ENCODE measurements around the gene PHF2.

PHF2 gene

DNA sequence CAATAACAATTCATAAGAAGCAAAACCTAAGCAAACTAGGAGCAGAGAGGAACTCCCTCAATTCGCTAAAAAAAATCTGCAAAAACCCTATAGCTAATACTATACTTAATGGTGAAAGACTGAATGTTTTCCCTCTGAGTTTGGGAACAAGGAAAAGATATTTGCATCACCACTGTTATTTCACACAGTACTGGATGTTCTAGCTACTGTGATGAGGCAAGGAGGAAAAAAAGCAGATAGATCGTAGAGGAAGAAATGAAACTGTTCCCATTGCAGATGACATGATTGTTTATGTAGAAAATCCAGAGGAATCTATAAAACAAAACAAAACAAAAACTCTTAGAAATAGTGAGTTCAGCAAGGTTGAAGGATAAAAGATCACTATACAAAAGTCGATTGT is 116.7 kb downstream of the PHF2 start:
- H3K36me3 Mint-ChIP-seq (ENCODE audit: low read depth), result peaks cover 6% of the 10 kb centered on the region
- no peak for DNase-seq
- peaks cover 9% of the 10 kb centered on the region for H3K27me3 Mint-ChIP-seq
- H3K4me1 Mint-ChIP-seq, result no peaks in the 10 kb centered on the region
- H3K4me3 Mint-ChIP-seq, result no peak overlapping the region
- H3K27ac Mint-ChIP-seq, result no peak overlapping the region
- H3K9me3 Mint-ChIP-seq, result peaks cover 35% of the 10 kb centered on the region
- no peak for ATAC-seq

DNA sequence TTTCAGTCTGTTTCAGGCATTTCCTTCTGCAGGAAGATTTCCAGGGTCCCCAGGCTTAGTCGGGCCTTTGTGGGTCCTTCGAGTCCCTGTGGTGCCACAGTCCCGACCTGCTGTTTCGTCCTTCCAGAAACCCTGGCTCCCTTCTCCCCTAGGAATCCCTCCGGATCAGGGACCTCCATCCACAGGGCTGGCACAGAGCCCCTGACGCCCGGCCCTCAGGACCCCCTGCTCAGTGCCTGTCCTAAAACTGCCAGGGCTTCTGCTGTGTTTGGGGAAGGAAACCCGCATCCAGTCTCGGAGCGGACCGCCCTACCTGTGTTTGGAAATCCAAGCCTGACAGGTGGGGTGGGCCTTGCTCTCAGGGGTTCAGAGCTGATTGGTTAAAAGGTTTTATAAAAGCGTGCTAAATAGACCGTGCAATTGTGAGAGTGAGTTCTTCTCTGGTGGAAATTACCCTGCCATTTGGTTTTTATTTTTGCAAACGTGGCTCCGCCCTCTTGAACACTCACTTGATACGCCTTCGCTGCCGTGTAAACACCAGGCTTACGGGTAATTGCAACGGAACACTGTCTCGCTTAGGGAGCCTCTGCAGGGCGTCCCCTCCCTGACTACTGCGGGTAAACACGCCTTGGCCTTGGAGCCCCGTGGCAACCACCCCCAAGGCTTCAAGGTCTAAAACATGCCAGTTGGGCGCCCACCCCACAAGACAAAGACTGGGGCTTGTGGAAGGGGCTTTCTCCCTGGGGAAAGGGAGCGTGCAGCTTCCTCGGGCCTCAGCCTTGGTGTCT is 121.2 kb downstream of the PHF2 start:
- H3K4me3 Mint-ChIP-seq, result no peak overlapping the region
- peaks cover 9% of the 10 kb centered on the region for H3K9me3 Mint-ChIP-seq
- no peak for DNase-seq
- H3K36me3 Mint-ChIP-seq (ENCODE audit: low read depth), result no peaks in the 10 kb centered on the region
- no peak overlapping the region for H3K27ac Mint-ChIP-seq
- H3K4me1 Mint-ChIP-seq, result no peaks in the 10 kb centered on the region
- ATAC-seq, result no peak
- peaks cover 3% of the 10 kb centered on the region for H3K27me3 Mint-ChIP-seq

DNA sequence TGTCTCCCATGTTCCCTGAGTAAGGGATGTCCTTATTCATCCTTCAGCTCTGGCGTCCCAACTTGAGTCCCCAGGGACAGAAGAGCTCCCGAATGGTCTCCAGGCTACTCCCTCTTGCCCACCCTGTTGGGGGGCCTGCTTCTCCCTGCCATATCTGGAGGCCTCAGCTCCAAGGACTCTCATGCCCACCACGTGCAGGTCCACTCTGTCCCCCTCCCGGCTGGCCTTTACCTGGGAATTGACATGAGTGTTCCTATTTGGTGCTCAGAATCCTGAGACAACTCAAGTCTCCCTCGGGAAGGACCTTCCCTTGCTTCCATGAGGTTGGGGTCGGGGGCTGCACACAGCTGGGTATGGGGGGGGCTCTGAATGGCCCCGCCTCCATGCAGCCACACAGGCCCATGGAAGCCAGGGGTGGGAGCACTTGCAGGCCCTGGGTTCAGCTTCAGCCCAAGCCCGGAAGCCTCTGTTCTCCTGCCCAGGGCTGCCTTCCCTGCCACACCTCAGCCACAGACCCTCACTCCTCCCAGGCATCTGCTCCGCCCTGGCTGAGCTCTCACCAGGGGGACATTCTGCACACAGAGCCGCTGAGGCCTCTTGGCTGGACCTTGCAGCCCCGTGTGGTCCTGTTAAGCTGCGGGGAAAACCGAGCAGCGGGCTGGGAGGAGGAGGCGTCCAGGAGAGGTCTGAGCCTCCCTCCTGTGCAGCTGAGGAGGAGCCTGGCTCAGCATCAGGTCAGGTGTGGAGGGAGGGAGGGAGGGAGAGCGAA is 121.9 kb downstream of the PHF2 start:
- H3K9me3 Mint-ChIP-seq, result peaks cover 14% of the 10 kb centered on the region
- H3K27ac Mint-ChIP-seq, result no peak overlapping the region
- ATAC-seq, result no peak
- H3K4me3 Mint-ChIP-seq, result no peak overlapping the region
- no peaks in the 10 kb centered on the region for H3K36me3 Mint-ChIP-seq (ENCODE audit: low read depth)
- H3K4me1 Mint-ChIP-seq, result no peaks in the 10 kb centered on the region
- peaks cover 1% of the 10 kb centered on the region for H3K27me3 Mint-ChIP-seq
- DNase-seq, result no peak

- DNase-seq, result no peak
- H3K9me3 Mint-ChIP-seq, result peaks cover 22% of the 10 kb centered on the region
- no peak overlapping the region for H3K4me3 Mint-ChIP-seq
- no peak for ATAC-seq
- no peaks in the 10 kb centered on the region for H3K27me3 Mint-ChIP-seq
- no peaks in the 10 kb centered on the region for H3K36me3 Mint-ChIP-seq (ENCODE audit: low read depth)
- H3K27ac Mint-ChIP-seq, result no peak overlapping the region
- no peaks in the 10 kb centered on the region for H3K4me1 Mint-ChIP-seq
Measured at GRCh38 chr9:93699650-93700049, 123.3 kb downstream of the PHF2 start.

DNA sequence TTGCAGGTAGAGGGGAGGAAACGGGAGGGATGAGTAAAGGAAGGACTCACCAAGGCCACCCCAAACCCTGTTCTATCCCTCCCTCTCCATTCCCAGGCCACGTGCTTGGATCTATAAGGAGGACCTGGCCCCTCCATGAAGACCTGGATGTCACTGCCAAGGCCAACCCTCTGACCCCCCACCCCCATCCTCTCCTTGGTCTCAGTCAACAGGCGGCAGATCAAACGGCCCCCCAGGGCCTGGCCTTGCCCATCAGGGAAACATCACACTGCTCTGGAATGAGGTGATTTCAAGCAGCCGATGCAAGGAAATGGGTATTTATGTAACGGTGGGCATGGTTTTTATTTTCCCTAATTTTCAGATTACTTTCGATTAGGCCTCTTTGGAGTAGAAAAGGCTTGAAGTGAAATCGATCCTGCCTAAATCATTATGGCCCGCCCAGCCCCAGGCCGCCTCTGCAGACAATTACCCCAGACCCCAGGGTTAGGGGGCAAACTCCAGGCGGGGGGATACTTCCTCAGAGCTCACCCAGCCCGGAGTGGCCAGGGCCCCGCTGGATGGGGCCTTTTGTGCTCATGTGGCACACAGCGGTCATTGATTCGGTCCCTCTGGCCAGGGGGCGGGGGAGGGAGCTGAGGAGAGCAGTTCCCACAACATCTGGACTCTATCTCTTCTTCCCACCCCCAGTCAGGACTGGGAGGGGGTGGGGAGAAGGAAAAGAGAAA is 125.3 kb downstream of the PHF2 start:
- Mint-ChIP-seq H3K4me3 (no peak overlapping the region), H3K27ac (no peak overlapping the region), H3K4me1 (no peaks in the 10 kb centered on the region), H3K27me3 (peaks cover 2% of the 10 kb centered on the region), H3K36me3 (ENCODE audit: low read depth) (no peaks in the 10 kb centered on the region), H3K9me3 (peaks cover 13% of the 10 kb centered on the region)
- no peak for DNase-seq
- ATAC-seq, result no peak

DNA sequence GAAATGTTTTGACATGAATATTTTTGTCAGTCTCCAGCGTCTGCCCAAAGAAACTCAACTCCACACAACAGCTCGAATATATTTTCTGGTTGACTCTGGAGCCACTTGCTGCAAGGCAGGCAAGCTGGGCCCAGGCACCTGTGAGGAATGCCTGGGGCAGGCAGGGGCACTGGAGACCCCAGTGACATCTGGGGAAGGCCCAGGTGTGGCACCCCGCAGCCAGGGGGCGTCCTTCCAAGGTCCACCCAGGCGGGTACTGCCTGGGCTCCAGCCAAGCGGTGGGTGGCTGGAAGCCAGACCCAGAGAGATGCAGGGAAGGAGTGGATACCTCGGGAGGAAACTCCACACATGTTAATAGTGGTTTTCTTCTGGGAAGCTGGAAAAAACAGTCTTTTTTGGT is 125.9 kb downstream of the PHF2 start:
- Mint-ChIP-seq H3K27ac (no peak overlapping the region), H3K9me3 (peaks cover 13% of the 10 kb centered on the region), H3K4me3 (no peak overlapping the region), H3K27me3 (peaks cover 3% of the 10 kb centered on the region), H3K4me1 (no peaks in the 10 kb centered on the region), H3K36me3 (ENCODE audit: low read depth) (no peaks in the 10 kb centered on the region)
- ATAC-seq (no peak), DNase-seq (no peak)

GRCh38 chr9:93708289-93708986 is 132.1 kb downstream of the PHF2 start:
- H3K9me3 Mint-ChIP-seq, result peaks cover 6% of the 10 kb centered on the region
- DNase-seq (no peak), ATAC-seq (no peak)
- H3K27me3 Mint-ChIP-seq, result peaks cover 6% of the 10 kb centered on the region
- H3K4me1 Mint-ChIP-seq, result no peaks in the 10 kb centered on the region
- H3K27ac Mint-ChIP-seq, result no peak overlapping the region
- H3K4me3 Mint-ChIP-seq, result no peak overlapping the region
- H3K36me3 Mint-ChIP-seq (ENCODE audit: low read depth), result no peaks in the 10 kb centered on the region

DNA sequence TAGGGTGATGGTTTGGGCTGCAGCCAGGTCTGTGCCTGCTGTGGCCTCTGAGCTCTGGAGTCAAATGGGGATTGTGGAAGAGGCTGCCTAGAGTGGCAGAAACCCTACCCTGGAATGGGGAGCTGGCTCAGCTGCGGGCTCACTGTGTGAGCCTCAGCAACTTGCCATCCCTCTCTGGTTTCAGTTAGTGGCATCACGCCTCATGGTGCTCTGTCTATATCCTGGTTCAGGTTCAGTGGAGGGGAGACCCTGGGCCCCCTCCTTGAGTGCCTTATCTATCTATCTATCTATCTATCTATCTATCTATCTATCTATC is 132.6 kb downstream of the PHF2 start:
- no peak for ATAC-seq
- Mint-ChIP-seq H3K4me3 (no peak overlapping the region), H3K4me1 (no peaks in the 10 kb centered on the region), H3K36me3 (ENCODE audit: low read depth) (no peaks in the 10 kb centered on the region), H3K27me3 (peaks cover 8% of the 10 kb centered on the region), H3K9me3 (peaks cover 4% of the 10 kb centered on the region), H3K27ac (no peak overlapping the region)
- no peak for DNase-seq

DNA sequence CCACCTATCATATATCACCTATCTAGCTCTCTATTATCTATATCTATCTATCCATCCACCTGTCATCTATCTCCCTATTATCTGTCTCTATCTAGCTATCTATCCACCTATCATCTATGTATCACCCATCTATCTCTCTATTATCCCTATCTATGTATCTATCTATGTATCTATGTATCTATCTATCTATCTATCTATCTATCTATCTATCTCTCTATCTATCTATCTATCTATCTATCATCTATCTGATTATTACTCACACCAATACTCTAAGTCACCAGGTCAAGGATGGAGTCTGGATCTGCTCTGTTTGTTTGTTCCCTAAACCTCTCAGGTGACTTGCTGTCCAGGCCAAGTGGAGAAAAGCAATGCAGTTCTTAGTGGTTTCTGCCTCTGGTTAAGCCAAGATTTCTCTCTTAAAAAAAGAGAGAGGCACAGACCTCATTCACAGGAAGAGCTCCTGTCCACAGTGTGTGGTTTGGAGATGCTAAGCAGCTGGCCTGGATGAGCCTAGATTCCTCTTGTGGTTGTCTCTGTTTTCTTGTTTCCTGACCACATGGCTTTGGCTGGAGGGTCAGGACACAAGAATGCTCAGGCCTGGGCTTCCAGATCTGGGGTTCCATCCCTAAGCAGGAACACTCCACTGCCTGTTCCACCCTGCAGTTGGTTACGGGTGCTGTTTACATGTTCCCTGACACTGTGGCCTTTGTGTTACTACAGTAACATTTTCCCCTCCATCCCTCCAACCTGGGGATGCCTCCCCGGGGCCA is 133.4 kb downstream of the PHF2 start:
- no peaks in the 10 kb centered on the region for H3K9me3 Mint-ChIP-seq
- H3K27ac Mint-ChIP-seq, result no peak overlapping the region
- peaks cover 8% of the 10 kb centered on the region for H3K27me3 Mint-ChIP-seq
- no peaks in the 10 kb centered on the region for H3K4me1 Mint-ChIP-seq
- H3K36me3 Mint-ChIP-seq (ENCODE audit: low read depth), result no peaks in the 10 kb centered on the region
- ATAC-seq (no peak), DNase-seq (no peak)
- no peak overlapping the region for H3K4me3 Mint-ChIP-seq

GRCh38 chr9:93710370-93710723 is 134.0 kb downstream of the PHF2 start:
- Mint-ChIP-seq H3K27me3 (peaks cover 8% of the 10 kb centered on the region), H3K4me3 (no peak overlapping the region), H3K36me3 (ENCODE audit: low read depth) (no peaks in the 10 kb centered on the region), H3K9me3 (no peaks in the 10 kb centered on the region), H3K4me1 (no peaks in the 10 kb centered on the region), H3K27ac (no peak overlapping the region)
- no peak for DNase-seq
- no peak for ATAC-seq

GRCh38 chr9:93711002-93711401 is 134.6 kb downstream of the PHF2 start:
- H3K4me3 Mint-ChIP-seq, result no peak overlapping the region
- no peaks in the 10 kb centered on the region for H3K36me3 Mint-ChIP-seq (ENCODE audit: low read depth)
- H3K27me3 Mint-ChIP-seq, result peaks cover 8% of the 10 kb centered on the region
- ATAC-seq (no peak), DNase-seq (no peak)
- H3K4me1 Mint-ChIP-seq, result no peaks in the 10 kb centered on the region
- no peaks in the 10 kb centered on the region for H3K9me3 Mint-ChIP-seq
- H3K27ac Mint-ChIP-seq, result no peak overlapping the region

DNA sequence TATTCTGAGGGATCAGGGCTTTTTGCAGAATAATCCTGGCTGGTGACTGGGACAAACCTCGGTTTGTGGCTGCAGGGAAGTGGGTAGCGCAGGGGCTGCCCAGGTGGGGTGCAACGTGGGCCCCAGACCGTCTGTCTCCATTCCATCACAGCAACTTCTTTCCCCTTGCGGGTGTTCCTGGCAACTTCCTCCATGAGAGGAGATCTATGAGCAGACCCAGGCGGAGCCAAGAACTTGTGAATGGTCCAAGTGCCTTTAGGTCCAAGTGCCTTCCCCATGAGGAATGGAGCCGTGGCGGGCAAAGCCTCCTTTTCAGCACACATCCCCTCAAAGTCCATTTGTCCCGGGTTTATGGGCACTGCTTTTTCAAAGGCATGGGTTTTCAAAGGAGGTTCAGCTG is 136.5 kb downstream of the PHF2 start:
- H3K36me3 Mint-ChIP-seq (ENCODE audit: low read depth), result no peaks in the 10 kb centered on the region
- peaks cover 6% of the 10 kb centered on the region for H3K9me3 Mint-ChIP-seq
- H3K4me3 Mint-ChIP-seq, result no peak overlapping the region
- ATAC-seq, result no peak
- peaks cover 5% of the 10 kb centered on the region for H3K27me3 Mint-ChIP-seq
- peaks cover 4% of the 10 kb centered on the region for H3K4me1 Mint-ChIP-seq
- DNase-seq, result no peak
- no peak overlapping the region for H3K27ac Mint-ChIP-seq

DNA sequence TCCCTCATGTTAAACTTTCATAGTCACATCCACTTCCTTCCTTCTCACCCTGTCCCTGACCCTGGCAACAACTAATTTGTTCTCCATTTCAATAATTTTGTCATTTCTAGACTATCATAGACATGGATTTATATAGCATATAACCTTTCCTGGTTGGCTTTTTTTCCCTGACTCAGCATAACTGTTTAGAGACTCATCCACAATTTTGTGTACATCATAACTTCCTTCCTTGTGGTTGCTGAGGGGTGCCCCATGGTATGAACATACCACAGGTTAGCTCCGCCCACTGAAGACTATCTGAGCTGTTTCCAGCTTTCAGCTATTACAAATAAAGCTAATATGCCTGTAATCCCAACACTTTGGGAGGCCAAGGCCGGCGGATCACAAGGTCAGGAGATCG is 137.3 kb downstream of the PHF2 start:
- peaks cover 4% of the 10 kb centered on the region for H3K4me1 Mint-ChIP-seq
- H3K9me3 Mint-ChIP-seq, result peaks cover 8% of the 10 kb centered on the region
- no peaks in the 10 kb centered on the region for H3K36me3 Mint-ChIP-seq (ENCODE audit: low read depth)
- ATAC-seq (no peak), DNase-seq (no peak)
- H3K27me3 Mint-ChIP-seq, result peaks cover 3% of the 10 kb centered on the region
- no peak overlapping the region for H3K4me3 Mint-ChIP-seq
- H3K27ac Mint-ChIP-seq, result no peak overlapping the region

- peaks cover 11% of the 10 kb centered on the region for H3K9me3 Mint-ChIP-seq
- peaks cover 4% of the 10 kb centered on the region for H3K4me1 Mint-ChIP-seq
- DNase-seq (no peak), ATAC-seq (no peak)
- no peaks in the 10 kb centered on the region for H3K36me3 Mint-ChIP-seq (ENCODE audit: low read depth)
- no peaks in the 10 kb centered on the region for H3K27me3 Mint-ChIP-seq
- no peak overlapping the region for H3K4me3 Mint-ChIP-seq
- no peak overlapping the region for H3K27ac Mint-ChIP-seq
Measured at GRCh38 chr9:93721417-93721965, 145.1 kb downstream of the PHF2 start.
